IMR-90 (cell line): ENCODE results near the gene TMEM161A. TPM values are rescaled to one million over a fixed set of nuclear protein-coding genes. Genes with fewer than 3 reads are reported as not detected.
A peak's percentile ranks its signal among the peaks of the same experiment; 100 is the strongest.

Experiments
- ATAC-seq: fragments of 200-7000 bp; cut with Tn5 transposase; 2 replicates; pipeline ENCODE4 v1.9.1; 2020; ENCODE audit warnings: low read depth, mild to moderate bottlenecking, moderate library complexity
- BruUV-seq: library from RNA; stranded (reverse); fragments of 400-500 nt; replicated peaks from 2 replicates; lab custom pipeline; 2021; lab: Mats Ljungman, UMichigan
- CTCF ChIA-PET: fragments of 300-600 bp; formaldehyde crosslinking; extraction: SDS; loops from one replicate; lab custom pipeline; 2021; ENCODE audit warnings: antibody characterized with exemption; lab: Yijun Ruan, JAX
- POLR2A ChIA-PET: fragments of 300-600 bp; sonication (Branson Sonifier 250); formaldehyde crosslinking; loops from one replicate; lab custom pipeline; 2022; ENCODE audit warnings: antibody characterized with exemption; ENCODE audit not compliant: unreplicated experiment; lab: Charles Lee
- DNase-seq: peaks from one replicate; pipeline ENCODE4 v3.0.0; 2013
- H2AFZ ChIP-seq: replicated peaks from 2 replicates; pipeline ENCODE3; 2013; ENCODE audit warnings: low read length, mild to moderate bottlenecking; ENCODE audit not compliant: poor library complexity
- H2AK5ac ChIP-seq: 2 replicates; pipeline ENCODE4 v1.6.1; 2013; ENCODE audit warnings: low read depth, low read length, inconsistent platforms
- H2AK9ac ChIP-seq: replicated peaks from 2 replicates; pipeline ENCODE3; 2013; ENCODE audit warnings: mild to moderate bottlenecking, low read depth, low read length, moderate library complexity; ENCODE audit not compliant: poor library complexity
- H2BK120ac ChIP-seq: 2 replicates; pipeline ENCODE4 v1.6.1; 2013; ENCODE audit warnings: low read depth, low read length, inconsistent platforms
- H2BK15ac ChIP-seq: 3 replicates; pipeline ENCODE4 v1.6.1; 2013; ENCODE audit warnings: low read depth, low read length, inconsistent platforms
- H2BK20ac ChIP-seq: 2 replicates; pipeline ENCODE4 v1.6.1; 2013; ENCODE audit warnings: low read depth, mild to moderate bottlenecking, inconsistent platforms, low read length, moderate library complexity
- H2BK5ac ChIP-seq: 2 replicates; pipeline ENCODE4 v1.6.1; 2013; ENCODE audit warnings: mild to moderate bottlenecking, low read depth, low read length, inconsistent platforms; ENCODE audit not compliant: poor library complexity, severe bottlenecking
- H3K14ac ChIP-seq: replicated peaks from 2 replicates; pipeline ENCODE4 v1.6.1; 2013; ENCODE audit warnings: low read depth, low read length, inconsistent platforms
- H3K18ac ChIP-seq: 2 replicates; pipeline ENCODE4 v1.6.1; 2013; ENCODE audit warnings: low read depth, low read length, control low read depth
- H3K23ac ChIP-seq: 2 replicates; pipeline ENCODE4 v1.6.1; 2013; ENCODE audit warnings: low read depth, low read length, inconsistent platforms
- H3K27ac ChIP-seq: 2 replicates; pipeline ENCODE4 v1.5.1; 2013; ENCODE audit warnings: mild to moderate bottlenecking, control low read depth, low read length; ENCODE audit not compliant: insufficient read depth
- H3K27me3 ChIP-seq: 2 replicates; pipeline ENCODE4 v1.6.1; 2013; ENCODE audit warnings: low read length; ENCODE audit not compliant: control insufficient read depth, insufficient read depth
- H3K36me3 ChIP-seq: 2 replicates; pipeline ENCODE4 v1.6.1; 2013; ENCODE audit warnings: low read length, mixed read lengths; ENCODE audit not compliant: control insufficient read depth, insufficient read depth
- H3K4ac ChIP-seq: 2 replicates; pipeline ENCODE4 v1.6.1; 2013; ENCODE audit warnings: low read depth, low read length, inconsistent platforms
- H3K4me1 ChIP-seq: 2 replicates; pipeline ENCODE4 v1.6.1; 2013; ENCODE audit warnings: low read length, mixed read lengths; ENCODE audit not compliant: control insufficient read depth, insufficient read depth
- H3K4me2 ChIP-seq: 2 replicates; pipeline ENCODE4 v1.6.1; 2013; ENCODE audit warnings: low read depth, mild to moderate bottlenecking, control low read depth, low read length, moderate library complexity
- H3K4me3 ChIP-seq: 2 replicates; pipeline ENCODE4 v1.5.1; 2013; ENCODE audit warnings: low read depth, mild to moderate bottlenecking, control low read depth, low read length, moderate library complexity; ENCODE audit not compliant: insufficient read depth
- H3K56ac ChIP-seq: 2 replicates; pipeline ENCODE4 v1.6.1; 2013; ENCODE audit warnings: low read length, inconsistent platforms; ENCODE audit not compliant: insufficient read depth; ENCODE audit errors: extremely low read depth
- H3K79me1 ChIP-seq, 2 experiments: 2 replicates each; pipeline ENCODE4 v1.6.1; 2013; ENCODE audit warnings: low read length in 2 of 2, inconsistent platforms in 1 of 2, low read depth in 1 of 2
- H3K9ac ChIP-seq: 2 replicates; pipeline ENCODE4 v1.6.1; 2013; ENCODE audit warnings: low read depth, low read length, control low read depth
- H3K9me1 ChIP-seq: 2 replicates; pipeline ENCODE4 v1.6.1; 2013; ENCODE audit warnings: low read length, inconsistent platforms; ENCODE audit not compliant: insufficient read depth
- H3K9me3 ChIP-seq: 2 replicates; pipeline ENCODE4 v1.6.1; 2013; ENCODE audit warnings: low read length; ENCODE audit not compliant: control insufficient read depth, insufficient read depth
- H4K20me1 ChIP-seq: 2 replicates; pipeline ENCODE4 v1.6.1; 2013; ENCODE audit warnings: low read length, inconsistent platforms; ENCODE audit not compliant: insufficient read depth
- H4K5ac ChIP-seq: 2 replicates; pipeline ENCODE4 v1.6.1; 2013; ENCODE audit warnings: mild to moderate bottlenecking, low read depth, low read length, control low read depth
- H4K8ac ChIP-seq, 2 experiments: 2 replicates each; pipeline ENCODE4 v1.6.1; 2013; ENCODE audit warnings: low read depth in 2 of 2, low read length in 2 of 2, control low read depth in 1 of 2, inconsistent platforms in 1 of 2
- H4K91ac ChIP-seq: 2 replicates; pipeline ENCODE4 v1.6.1; 2013; ENCODE audit warnings: low read depth, low read length, inconsistent platforms; ENCODE audit not compliant: insufficient read depth
- BHLHE40 ChIP-seq: fragments of 150-350 bp; IDR thresholded peaks from 2 replicates; pipeline ENCODE4 v1.6.1; 2016; ENCODE audit warnings: mild to moderate bottlenecking, low read depth, low read length
- CEBPB ChIP-seq: IDR thresholded peaks from 2 replicates; pipeline ENCODE4 v1.6.1; 2012; ENCODE audit warnings: low read depth, low read length, improper control_type of control experiment
- CHD1 ChIP-seq: IDR thresholded peaks from 2 replicates; pipeline ENCODE4 v1.6.1; 2012; ENCODE audit warnings: low read depth, low read length, improper control_type of control experiment
- FOS ChIP-seq: fragments of 150-350 bp; IDR thresholded peaks from 2 replicates; pipeline ENCODE4 v1.6.1; 2016; ENCODE audit warnings: low read depth, low read length
- MAFK ChIP-seq: IDR thresholded peaks from 2 replicates; pipeline ENCODE4 v1.6.1; 2012; ENCODE audit warnings: low read depth, low read length, improper control_type of control experiment
- MXI1 ChIP-seq: IDR thresholded peaks from 2 replicates; pipeline ENCODE4 v1.6.1; 2012; ENCODE audit warnings: low read depth, mild to moderate bottlenecking, low read length, moderate library complexity, borderline replicate concordance
- POLR2A ChIP-seq: IDR thresholded peaks from 2 replicates; pipeline ENCODE4 v1.6.1; 2012; ENCODE audit warnings: mild to moderate bottlenecking, low read depth, low read length
- RCOR1 ChIP-seq: IDR thresholded peaks from 2 replicates; pipeline ENCODE4 v1.6.1; 2012; ENCODE audit warnings: mild to moderate bottlenecking, low read length, improper control_type of control experiment; ENCODE audit not compliant: insufficient replicate concordance
- SMC3 ChIP-seq: fragments of 150-350 bp; IDR thresholded peaks from 2 replicates; pipeline ENCODE4 v1.6.1; 2016; ENCODE audit warnings: low read depth, mild to moderate bottlenecking, antibody characterized with exemption, low read length, moderate library complexity
- WGBS, 2 experiments: methylation state at CpG; one replicate each; pipeline versions ENCODE4 v1.1.5 to v1.1.7; 2013; ENCODE audit warnings: missing lambda C conversion rate in 2 of 2; ENCODE audit not compliant: insufficient read length in 1 of 2; ENCODE audit errors: extremely low coverage in 2 of 2; 5-methylcytosine and 5-hydroxymethylcytosine counted together
- dilution Hi-C: fragments of 300-500 bp; cut with HindIII; formaldehyde crosslinking; loops from one replicate; pipeline ENCODE4 v1.14.3; 2018; ENCODE audit warnings: low sequenced_read_pairs; ENCODE audit not compliant: unreplicated experiment
- in situ Hi-C: fragments of 300-500 bp; cut with MboI; formaldehyde crosslinking; loops from 3 replicates; pipeline ENCODE4 v1.14.3; 2019; ENCODE audit warnings: low sequenced_read_pairs, inconsistent platforms, mixed read lengths
- intact Hi-C: fragments of 100-400 bp; cut with micrococcal nuclease; formaldehyde crosslinking; loops from 2 replicates; pipeline ENCODE4 v1.10.0; 2022
- polyA plus RNA-seq, 3 experiments: library from polyadenylated mRNA; depleted of rRNA; stranded (reverse); fragments of >200 nt; gene quantifications; 2 replicates each; pipeline ENCODE4 v1.2.3, GENCODE V29; 2012; ENCODE audit warnings: low replicate concordance in 1 of 3
- total RNA-seq: library from RNA; depleted of rRNA; stranded (reverse); fragments of >200 nt; gene quantifications from 2 replicates; pipeline ENCODE4 v1.2.3, GENCODE V29; 2012
- TF ChIP-seq, protein P1 (sequence below): fragments of 150-350 bp; IDR thresholded peaks from 2 replicates; pipeline ENCODE4 v1.6.1; 2016; ENCODE audit warnings: low read depth, mild to moderate bottlenecking, low read length, moderate library complexity, borderline replicate concordance
- TF ChIP-seq, protein P2 (sequence below): fragments of 150-350 bp; IDR thresholded peaks from 2 replicates; pipeline ENCODE4 v1.6.1; 2017; ENCODE audit warnings: mild to moderate bottlenecking, antibody characterized with exemption, low read length, low read depth
- TF ChIP-seq, protein P3 (sequence below): conservative IDR thresholded peaks from 2 replicates; pipeline ENCODE4 v1.5.1; 2012; ENCODE audit warnings: mild to moderate bottlenecking, low read depth, low read length, improper control_type of control experiment

TMEM161A gene
- total and polyA plus RNA-seq, 2 of the 4 experiments (the other 2 are of a cell fraction) = 11.1 to 34.8 TPM

DNA sequence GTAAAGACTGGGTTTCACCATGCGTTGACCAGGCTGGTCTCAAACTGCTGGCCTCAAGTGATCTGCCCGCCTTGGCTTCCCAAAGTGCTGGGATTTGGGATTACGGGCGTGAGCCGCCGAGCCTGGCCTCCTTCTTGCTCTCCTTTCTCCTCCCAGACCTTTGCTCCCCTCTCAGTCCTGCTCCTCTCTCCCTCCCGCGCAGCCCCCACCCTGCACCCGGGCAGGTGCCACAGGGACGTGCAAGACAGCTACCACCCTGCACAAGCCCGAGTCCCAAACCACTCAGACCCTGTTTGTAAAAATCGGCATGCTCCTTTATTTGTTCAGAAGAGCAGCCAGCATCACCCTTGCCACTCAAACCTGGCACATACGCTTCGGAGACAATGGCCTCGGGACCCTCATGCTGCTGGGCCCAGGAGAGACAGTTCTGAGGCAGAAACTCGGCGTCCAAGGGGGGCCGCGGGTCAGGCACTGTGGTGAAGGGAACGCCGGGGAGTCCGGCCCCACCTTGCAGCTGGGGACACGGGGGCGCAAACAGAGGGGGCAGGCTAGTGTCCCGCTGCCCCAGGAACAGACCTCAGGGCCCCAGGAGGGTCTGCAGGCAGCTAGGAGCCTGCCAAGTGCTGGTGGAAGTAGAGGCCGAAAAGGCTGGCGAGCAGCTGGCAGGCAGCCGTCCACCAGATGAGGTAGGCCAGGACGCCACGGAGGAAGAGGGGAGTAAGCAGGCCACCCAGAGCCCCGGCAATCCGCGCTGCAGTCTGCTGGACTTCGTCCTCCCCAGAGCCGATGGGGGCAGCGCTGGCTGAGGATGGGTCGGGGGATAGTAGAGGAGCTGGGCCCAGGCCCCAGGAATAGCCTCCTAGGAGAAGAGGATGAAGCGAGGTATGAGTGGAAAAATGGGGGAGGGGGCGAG is 18.7 kb downstream of the TMEM161A start (continued):
- TF ChIP-seq CHD1 (no peak), BHLHE40 (no peak)

DNA sequence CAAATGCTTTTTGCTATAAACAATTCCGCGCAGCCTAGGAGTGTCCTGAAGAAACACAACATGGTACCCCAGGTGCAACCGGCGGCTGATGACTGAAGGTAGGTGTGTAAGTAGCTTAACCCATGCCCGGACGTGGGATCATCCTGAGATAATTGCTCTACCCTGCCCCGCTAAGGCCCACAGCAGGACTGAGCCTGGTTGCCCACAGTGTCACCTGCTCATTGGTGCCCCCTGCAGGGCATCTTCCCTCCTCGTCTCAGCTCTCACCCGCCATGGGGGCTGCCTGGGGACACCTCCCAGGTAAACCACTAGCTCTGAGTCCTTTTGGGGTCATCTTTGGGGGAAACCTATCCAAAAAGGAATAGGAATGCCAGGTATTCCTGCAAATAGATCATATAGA is 22.3 kb downstream of the TMEM161A start:
- no peaks in the 10 kb centered on the region for H3K9me3 ChIP-seq
- H3K14ac ChIP-seq = no peak overlapping the region
- no peak overlapping the region for H3K23ac ChIP-seq
- no peak overlapping the region for H2BK5ac ChIP-seq
- H2BK15ac ChIP-seq = no peak overlapping the region
- intact Hi-C loops (no loop called here), in situ Hi-C loops (no loop called here), dilution Hi-C loops (no loop called here)
- H2AK5ac ChIP-seq = no peak overlapping the region
- H3K9ac ChIP-seq = no peak overlapping the region
- peaks cover 11% of the 10 kb centered on the region for H3K4me1 ChIP-seq
- no peak overlapping the region for H4K5ac ChIP-seq
- H2AK9ac ChIP-seq = no peak overlapping the region
- no peak overlapping the region for H4K91ac ChIP-seq
- H2AFZ ChIP-seq = no peak overlapping the region
- H3K4me3 ChIP-seq = no peak overlapping the region
- no peaks in the 10 kb centered on the region for H3K79me1 ChIP-seq
- no peak for DNase-seq
- ChIA-PET CTCF (interaction anchor here (1.1 kb wide), 1 partner anchor 11 kb away, joined by 4 read pairs; no protein-coding TSS in a partner anchor), POLR2A (no interaction called here)
- no peak overlapping the region for H3K4me2 ChIP-seq
- no peak overlapping the region for H3K56ac ChIP-seq
- no peaks in the 10 kb centered on the region for H3K27me3 ChIP-seq
- WGBS, 2 experiments = no CpG with 5 or more reads among the region's 9 CpGs
- H3K4ac ChIP-seq = no peak overlapping the region
- peaks cover 6% of the 10 kb centered on the region; the same call in 1 of the 2 replicates for H3K36me3 ChIP-seq
- no peak overlapping the region for H3K27ac ChIP-seq
- no peak overlapping the region for H4K8ac ChIP-seq
- no peak for ATAC-seq
- H2BK120ac ChIP-seq = no peak overlapping the region
- no TSS peak for BruUV-seq
- no peak overlapping the region for H3K18ac ChIP-seq
- no peaks in the 10 kb centered on the region; the same call in 1 of the 2 replicates for H3K9me1 ChIP-seq
- no peak overlapping the region for H2BK20ac ChIP-seq
- no peaks in the 10 kb centered on the region for H4K20me1 ChIP-seq
- TF ChIP-seq CEBPB (no peak), MXI1 (no peak), SMC3 (no peak), POLR2A (no peak), FOS (no peak), MAFK (no peak), BHLHE40 (no peak), RCOR1 (no peak), CHD1 (no peak)
- TF ChIP-seq, protein P1, sequence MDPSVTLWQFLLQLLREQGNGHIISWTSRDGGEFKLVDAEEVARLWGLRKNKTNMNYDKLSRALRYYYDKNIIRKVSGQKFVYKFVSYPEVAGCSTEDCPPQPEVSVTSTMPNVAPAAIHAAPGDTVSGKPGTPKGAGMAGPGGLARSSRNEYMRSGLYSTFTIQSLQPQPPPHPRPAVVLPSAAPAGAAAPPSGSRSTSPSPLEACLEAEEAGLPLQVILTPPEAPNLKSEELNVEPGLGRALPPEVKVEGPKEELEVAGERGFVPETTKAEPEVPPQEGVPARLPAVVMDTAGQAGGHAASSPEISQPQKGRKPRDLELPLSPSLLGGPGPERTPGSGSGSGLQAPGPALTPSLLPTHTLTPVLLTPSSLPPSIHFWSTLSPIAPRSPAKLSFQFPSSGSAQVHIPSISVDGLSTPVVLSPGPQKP = no peak
- TF ChIP-seq, protein P2, sequence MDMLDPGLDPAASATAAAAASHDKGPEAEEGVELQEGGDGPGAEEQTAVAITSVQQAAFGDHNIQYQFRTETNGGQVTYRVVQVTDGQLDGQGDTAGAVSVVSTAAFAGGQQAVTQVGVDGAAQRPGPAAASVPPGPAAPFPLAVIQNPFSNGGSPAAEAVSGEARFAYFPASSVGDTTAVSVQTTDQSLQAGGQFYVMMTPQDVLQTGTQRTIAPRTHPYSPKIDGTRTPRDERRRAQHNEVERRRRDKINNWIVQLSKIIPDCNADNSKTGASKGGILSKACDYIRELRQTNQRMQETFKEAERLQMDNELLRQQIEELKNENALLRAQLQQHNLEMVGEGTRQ = no peak
- TF ChIP-seq, protein P3, sequence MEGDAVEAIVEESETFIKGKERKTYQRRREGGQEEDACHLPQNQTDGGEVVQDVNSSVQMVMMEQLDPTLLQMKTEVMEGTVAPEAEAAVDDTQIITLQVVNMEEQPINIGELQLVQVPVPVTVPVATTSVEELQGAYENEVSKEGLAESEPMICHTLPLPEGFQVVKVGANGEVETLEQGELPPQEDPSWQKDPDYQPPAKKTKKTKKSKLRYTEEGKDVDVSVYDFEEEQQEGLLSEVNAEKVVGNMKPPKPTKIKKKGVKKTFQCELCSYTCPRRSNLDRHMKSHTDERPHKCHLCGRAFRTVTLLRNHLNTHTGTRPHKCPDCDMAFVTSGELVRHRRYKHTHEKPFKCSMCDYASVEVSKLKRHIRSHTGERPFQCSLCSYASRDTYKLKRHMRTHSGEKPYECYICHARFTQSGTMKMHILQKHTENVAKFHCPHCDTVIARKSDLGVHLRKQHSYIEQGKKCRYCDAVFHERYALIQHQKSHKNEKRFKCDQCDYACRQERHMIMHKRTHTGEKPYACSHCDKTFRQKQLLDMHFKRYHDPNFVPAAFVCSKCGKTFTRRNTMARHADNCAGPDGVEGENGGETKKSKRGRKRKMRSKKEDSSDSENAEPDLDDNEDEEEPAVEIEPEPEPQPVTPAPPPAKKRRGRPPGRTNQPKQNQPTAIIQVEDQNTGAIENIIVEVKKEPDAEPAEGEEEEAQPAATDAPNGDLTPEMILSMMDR = peak; percentile 33; the same call in 1 of the 2 replicates
